ENCODE measurements around the gene TSN. TPM values are rescaled to one million over a fixed set of nuclear protein-coding genes. Genes with fewer than 3 reads are reported as not detected.
"Not testable (repeated sequence)": the region's sequence is repeated elsewhere in the genome, so short reads cannot be mapped to it uniquely, and the experiment has no call there.

Gene TSN
- total and polyA plus RNA-seq, 7 donors = 15.6 to 51.5 (median 36.0) TPM

GRCh38 chr2:121804997-121805765, 49.7 kb downstream of the TSN start:
- WGBS, 2 donors = 64 to 65% methylated on average over 3 of the region's 3 CpGs
- intact Hi-C loops (cut with DNase I) = no loop called here
- no peaks in the 10 kb centered on the region for H3K4me1 ChIP-seq

GRCh38 chr2:121805766-121806143, 50.3 kb downstream of the TSN start:
- DNase-seq = no peak
- H3K27ac ChIP-seq = no peak overlapping the region
- TF ChIP-seq EP300 (IDR thresholded peaks at IDR 0.05) (no peak), POLR2A (IDR thresholded peaks at IDR 0.05) (no peak), CTCF (IDR thresholded peaks at IDR 0.05) (no peak), POLR2AphosphoS5 (IDR thresholded peaks at IDR 0.05) (no peak)
- 42 to 56% methylated on average over 7 of the region's 7 CpGs for WGBS, 2 donors
- H3K36me3 ChIP-seq = no peaks in the 10 kb centered on the region
- H3K4me3 ChIP-seq = no peak overlapping the region
- intact Hi-C loops (cut with DNase I) = no loop called here
- no peaks in the 10 kb centered on the region for H3K4me1 ChIP-seq
- peaks cover 0 to 8% (median 3%) of the 10 kb centered on the region in 4 donors for H3K9me3 ChIP-seq
- no peaks in the 10 kb centered on the region for H3K27me3 ChIP-seq

More at GRCh38 chr2:121804997-121805765, 49.7 kb downstream of the TSN start:
- DNase-seq = no peak
- TF ChIP-seq POLR2A (IDR thresholded peaks at IDR 0.05) (no peak), POLR2AphosphoS5 (IDR thresholded peaks at IDR 0.05) (no peak), CTCF (IDR thresholded peaks at IDR 0.05) (no peak), EP300 (IDR thresholded peaks at IDR 0.05) (no peak)
- Histone ChIP-seq H3K36me3 (no peaks in the 10 kb centered on the region), H3K27me3 (no peaks in the 10 kb centered on the region), H3K27ac (no peak overlapping the region), H3K4me3 (no peak overlapping the region), H3K9me3 (peaks cover 0 to 8% (median 3%) of the 10 kb centered on the region in 4 donors)

GRCh38 chr2:121807771-121808170, 52.3 kb downstream of the TSN start:
- H3K4me3 ChIP-seq; H3K4me1 ChIP-seq; H3K27ac ChIP-seq; H3K36me3 ChIP-seq; H3K27me3 ChIP-seq; H3K9me3 ChIP-seq; DNase-seq; intact Hi-C loops (cut with DNase I): not testable (repeated sequence)
- 92 to 95% methylated on average over 8 of the region's 8 CpGs for WGBS, 2 donors

GRCh38 chr2:121809607-121810006, 54.2 kb downstream of the TSN start:
- no peak overlapping the region for H3K4me3 ChIP-seq
- no peaks in the 10 kb centered on the region for H3K27me3 ChIP-seq
- intact Hi-C loops (cut with DNase I) = no loop called here
- no peaks in the 10 kb centered on the region for H3K9me3 ChIP-seq
- 21 to 55% methylated on average over 4 of the region's 4 CpGs for WGBS, 2 donors
- H3K4me1 ChIP-seq = no peaks in the 10 kb centered on the region
- no peak for DNase-seq
- no peaks in the 10 kb centered on the region for H3K36me3 ChIP-seq
- H3K27ac ChIP-seq = no peak overlapping the region
- TF ChIP-seq CTCF (IDR thresholded peaks at IDR 0.05) (no peak), POLR2A (IDR thresholded peaks at IDR 0.05) (no peak), EP300 (IDR thresholded peaks at IDR 0.05) (no peak), POLR2AphosphoS5 (IDR thresholded peaks at IDR 0.05) (no peak)

- peak; percentile 74 for DNase-seq
- H3K27me3 ChIP-seq = no peaks in the 10 kb centered on the region
- no peaks in the 10 kb centered on the region for H3K4me1 ChIP-seq
- no peak overlapping the region for H3K4me3 ChIP-seq
- H3K27ac ChIP-seq = no peak overlapping the region
- H3K9me3 ChIP-seq = no peaks in the 10 kb centered on the region
- TF ChIP-seq POLR2A (IDR thresholded peaks at IDR 0.05) (no peak), CTCF (IDR thresholded peaks at IDR 0.05) (peak in 2 of 4 experiments; percentile 28 to 33), POLR2AphosphoS5 (IDR thresholded peaks at IDR 0.05) (no peak), EP300 (IDR thresholded peaks at IDR 0.05) (no peak)
- WGBS, 2 donors = 35 to 43% methylated on average over 17 of the region's 17 CpGs
- H3K36me3 ChIP-seq = no peaks in the 10 kb centered on the region
- intact Hi-C loops (cut with DNase I) = no loop called here
These were observed 55.8 kb downstream of the TSN start for GRCh38 chr2:121810959-121811853.

GRCh38 chr2:121813083-121813482, 57.6 kb downstream of the TSN start:
- WGBS, 2 donors = 93 to 96% methylated on average over 3 of the region's 3 CpGs
- H3K36me3 ChIP-seq; H3K27me3 ChIP-seq; intact Hi-C loops (cut with DNase I); H3K4me1 ChIP-seq; H3K9me3 ChIP-seq; H3K4me3 ChIP-seq; H3K27ac ChIP-seq; DNase-seq: not testable (repeated sequence)
